ENCODE results near the gene FCMR.

- no peak for TF ChIP-seq POLR2A (IDR thresholded peaks at IDR 0.05)
- TF ChIP-seq CTCF (IDR thresholded peaks at IDR 0.05), result no peak
- no peak for TF ChIP-seq EP300 (IDR thresholded peaks at IDR 0.05)
These were observed 6.6 kb downstream of the FCMR start for GRCh38 chr1:206915030-206915735.

All from tibial nerve (tissue), 4 donors.